HG03521 (cell line): Measurements from ENCODE around the gene CHRNG.
"Not testable (repeated sequence)": the region's sequence is repeated elsewhere in the genome, so short reads cannot be mapped to it uniquely, and the experiment has no call there.

ENCODE experiments used
- ATAC-seq: cut with Tn5 transposase; IDR thresholded peaks from one replicate; pipeline ENCODE4 v1.9.1; 2021; ENCODE audit warnings: mild to moderate bottlenecking, moderate library complexity; ENCODE audit not compliant: unreplicated experiment

CHRNG gene

DNA sequence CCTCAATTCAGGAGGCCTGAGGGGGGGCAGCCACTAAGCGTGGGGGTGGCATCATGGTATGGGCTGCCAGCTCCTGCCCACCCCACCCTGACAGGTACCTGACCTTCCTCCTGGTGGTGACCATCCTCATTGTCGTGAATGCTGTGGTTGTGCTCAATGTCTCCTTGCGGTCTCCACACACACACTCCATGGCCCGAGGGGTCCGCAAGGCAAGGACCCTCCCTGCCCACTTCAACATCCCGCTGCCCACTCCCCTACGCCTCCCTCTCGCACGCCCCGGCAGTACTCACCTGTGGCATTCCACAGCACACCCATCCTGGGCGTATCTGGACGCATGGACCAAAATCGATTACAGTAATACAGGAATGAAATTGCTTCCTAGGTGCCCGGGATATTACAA is 4.0 kb downstream of the CHRNG start:
- ATAC-seq, result no peak

DNA sequence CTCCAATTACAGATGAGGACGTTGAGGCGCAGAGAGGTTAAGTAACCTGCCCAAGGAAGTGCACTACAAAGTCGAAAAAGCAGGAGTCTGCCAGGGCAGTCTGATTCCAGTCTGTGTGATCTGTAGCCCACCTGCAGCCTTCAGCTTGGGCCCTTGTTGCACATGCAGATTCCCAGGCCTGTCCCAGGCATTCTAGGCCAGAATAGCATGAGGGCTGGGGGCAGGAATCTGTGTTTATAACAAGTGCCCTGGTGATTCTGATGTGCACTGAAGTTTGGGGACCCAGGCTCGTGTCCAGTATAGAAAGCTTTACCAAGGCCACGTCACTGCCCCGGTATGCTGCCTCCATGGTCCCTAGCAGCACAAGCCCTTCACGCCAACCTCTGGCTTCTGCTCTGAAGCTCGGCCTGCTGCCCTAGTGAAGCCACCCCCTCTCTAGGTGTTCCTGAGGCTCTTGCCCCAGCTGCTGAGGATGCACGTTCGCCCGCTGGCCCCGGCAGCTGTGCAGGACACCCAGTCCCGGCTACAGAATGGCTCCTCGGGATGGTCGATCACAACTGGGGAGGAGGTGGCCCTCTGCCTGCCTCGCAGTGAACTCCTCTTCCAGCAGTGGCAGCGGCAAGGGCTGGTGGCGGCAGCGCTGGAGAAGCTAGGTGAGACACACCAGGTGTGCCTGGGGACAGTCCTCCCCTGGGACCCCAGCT is 4.6 kb downstream of the CHRNG start:
- ATAC-seq, result no peak

DNA sequence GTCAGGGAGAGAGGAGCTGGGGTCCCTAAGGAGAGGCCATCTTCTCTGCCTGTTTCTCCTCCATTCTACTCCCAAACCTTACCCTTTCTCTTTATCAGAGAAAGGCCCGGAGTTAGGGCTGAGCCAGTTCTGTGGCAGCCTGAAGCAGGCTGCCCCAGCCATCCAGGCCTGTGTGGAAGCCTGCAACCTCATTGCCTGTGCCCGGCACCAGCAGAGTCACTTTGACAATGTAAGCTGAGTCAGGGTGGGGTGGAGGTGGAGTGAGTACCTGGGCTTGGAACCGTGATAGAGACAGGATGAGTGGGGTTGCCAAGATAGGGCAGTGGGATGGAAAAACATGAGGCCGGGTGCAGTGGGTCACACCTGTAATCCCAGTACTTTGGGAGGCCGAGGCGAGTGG is 5.2 kb downstream of the CHRNG start:
- no peak for ATAC-seq

DNA sequence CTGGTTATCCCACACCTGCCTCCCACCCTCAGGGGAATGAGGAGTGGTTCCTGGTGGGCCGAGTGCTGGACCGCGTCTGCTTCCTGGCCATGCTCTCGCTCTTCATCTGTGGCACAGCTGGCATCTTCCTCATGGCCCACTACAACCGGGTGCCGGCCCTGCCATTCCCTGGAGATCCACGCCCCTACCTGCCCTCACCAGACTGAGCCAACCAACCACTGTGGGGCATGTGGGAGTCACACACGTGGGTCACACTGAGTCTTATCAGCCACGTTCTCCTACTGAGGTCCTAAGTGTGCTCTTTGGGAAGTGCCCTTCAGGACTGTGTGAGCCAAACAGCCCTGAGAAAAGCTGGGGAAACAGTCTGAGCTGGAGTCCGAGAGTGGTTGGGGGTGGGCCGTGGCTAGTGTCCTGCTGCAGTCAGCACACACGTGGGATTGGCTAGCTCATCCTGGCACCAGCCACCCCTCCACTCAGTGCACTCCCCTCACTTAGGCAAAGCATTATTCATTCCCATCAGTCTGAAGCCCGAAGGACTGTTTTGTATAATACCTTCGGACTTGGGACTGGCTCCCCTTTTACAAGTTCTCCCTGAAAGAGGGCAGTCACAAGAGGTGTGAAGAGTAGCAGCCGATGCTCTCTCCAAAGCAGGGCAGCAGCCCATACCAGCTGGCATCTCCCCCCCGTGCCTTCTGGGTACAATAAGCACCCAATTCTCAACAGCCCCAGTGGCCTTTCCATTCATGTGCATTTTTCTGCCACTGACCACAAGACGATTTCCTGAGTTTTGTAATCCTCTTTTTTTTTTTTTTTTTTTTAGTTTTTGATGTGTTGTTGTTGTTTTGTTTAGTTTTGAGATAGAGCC is 6.3 kb downstream of the CHRNG start:
- ATAC-seq, result no peak

DNA sequence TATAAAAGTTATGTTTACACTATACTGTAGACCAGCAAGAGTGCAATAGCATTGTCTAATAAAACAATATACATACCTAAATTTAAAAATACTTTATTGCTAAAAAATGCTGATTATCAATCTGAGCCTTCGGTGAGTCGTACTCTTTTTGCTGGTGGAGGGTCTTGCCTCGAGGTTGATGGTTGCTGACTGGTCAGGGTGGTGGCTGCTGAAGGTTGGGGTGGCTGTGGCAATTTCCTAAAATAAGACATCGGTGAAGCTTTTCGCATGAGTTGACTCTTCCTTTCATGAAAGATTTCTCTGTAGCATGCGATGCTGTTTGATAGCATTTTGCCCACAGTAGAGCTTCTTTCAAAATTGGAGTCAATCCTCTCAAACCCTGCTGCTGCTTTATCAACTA is 8.5 kb downstream of the CHRNG start:
- ATAC-seq, result no peak

- no peak for ATAC-seq
These were observed 10.3 kb downstream of the CHRNG start for GRCh38 chr2:232549655-232550353.

- peak; percentile 93 for ATAC-seq
These were observed 11.1 kb downstream of the CHRNG start, which contains the start of the genes EIF4E2 and TIGD1 for GRCh38 chr2:232550354-232551249. EIF4E2 (plus strand) TSS chr2:232550689; CDS start chr2:232550725, 36 bp downstream. TIGD1 (minus strand) TSS chr2:232550557; CDS start chr2:232549882, 675 bp downstream.

GRCh38 chr2:232551250-232551638 is 11.8 kb downstream of the CHRNG start:
- ATAC-seq, result no peak

- no peak for ATAC-seq
These were observed 12.3 kb downstream of the CHRNG start for GRCh38 chr2:232551776-232552175.

GRCh38 chr2:232556426-232556825 is 16.9 kb downstream of the CHRNG start:
- no peak for ATAC-seq

GRCh38 chr2:232562515-232563151 is 23.1 kb downstream of the CHRNG start:
- no peak for ATAC-seq

GRCh38 chr2:232563580-232563979 is 24.1 kb downstream of the CHRNG start:
- ATAC-seq, result no peak

GRCh38 chr2:232567721-232568120 is 28.2 kb downstream of the CHRNG start:
- ATAC-seq, result no peak

GRCh38 chr2:232568161-232568560 is 28.7 kb downstream of the CHRNG start:
- no peak for ATAC-seq

- no peak for ATAC-seq
These were observed 30.0 kb downstream of the CHRNG start for GRCh38 chr2:232569541-232569940.

GRCh38 chr2:232570481-232570880 is 31.0 kb downstream of the CHRNG start:
- ATAC-seq, result not testable (repeated sequence)

DNA sequence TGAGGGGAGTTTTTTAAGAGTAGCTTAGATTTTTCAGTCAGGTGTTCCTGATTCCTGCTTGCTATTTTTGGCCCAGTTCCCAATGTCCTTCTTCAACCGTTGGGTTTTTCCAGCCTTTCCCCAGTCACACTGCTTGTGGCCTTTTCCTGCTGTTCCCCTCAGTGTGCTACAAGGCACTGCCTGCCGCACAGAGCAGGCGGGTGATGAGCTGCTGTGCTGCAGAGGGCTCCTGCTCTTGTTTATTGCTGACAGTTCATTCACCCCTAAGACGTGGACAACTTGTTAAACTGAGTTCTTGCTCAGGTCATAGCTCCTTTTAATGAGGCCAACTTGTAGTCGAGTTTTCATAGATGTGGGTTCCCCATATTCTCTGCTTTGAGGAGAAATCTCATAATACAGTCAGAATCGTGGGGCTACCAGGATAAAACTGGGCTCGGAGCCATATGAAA is 31.6 kb downstream of the CHRNG start:
- ATAC-seq, result no peak

DNA sequence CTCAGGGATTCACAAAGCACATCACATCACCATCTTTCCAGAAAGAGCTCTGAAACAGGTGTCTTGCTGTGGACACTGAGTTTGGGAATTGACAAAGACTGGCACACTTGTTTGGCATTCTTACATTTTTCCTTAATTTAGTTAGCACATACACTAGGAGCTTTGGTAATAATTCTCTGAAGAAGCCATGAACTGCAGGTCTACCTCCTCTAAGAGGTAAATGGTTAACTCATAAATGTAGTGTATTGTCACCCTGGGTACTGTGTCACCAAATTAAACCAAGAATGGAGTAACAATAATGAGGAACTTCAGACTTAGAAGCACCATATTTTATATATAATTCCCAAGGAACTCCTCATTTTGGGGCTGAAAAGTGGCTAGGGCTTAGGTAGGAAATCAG is 33.5 kb downstream of the CHRNG start:
- no peak for ATAC-seq

- ATAC-seq, result no peak
These were observed 34.4 kb downstream of the CHRNG start for GRCh38 chr2:232573771-232574435.
